ENCODE data around the gene EFR3B.

Gene EFR3B

DNA sequence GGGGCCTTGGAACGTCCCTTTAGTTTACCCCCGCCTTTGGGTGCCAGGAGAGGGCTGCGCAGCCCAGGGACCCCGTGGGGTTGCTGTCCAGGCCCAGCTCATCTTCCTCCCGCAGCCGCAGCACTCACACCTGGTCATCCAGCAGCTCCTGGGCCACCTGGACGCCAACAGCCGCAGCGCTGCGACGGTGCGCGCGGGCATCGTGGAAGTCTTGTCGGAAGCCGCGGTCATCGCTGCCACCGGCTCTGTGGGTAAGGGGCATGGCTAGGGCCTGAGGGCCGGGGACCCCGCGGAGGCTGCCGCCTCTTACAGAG, 89.3 kb downstream of the EFR3B start:
- TF ChIP-seq, protein P1, sequence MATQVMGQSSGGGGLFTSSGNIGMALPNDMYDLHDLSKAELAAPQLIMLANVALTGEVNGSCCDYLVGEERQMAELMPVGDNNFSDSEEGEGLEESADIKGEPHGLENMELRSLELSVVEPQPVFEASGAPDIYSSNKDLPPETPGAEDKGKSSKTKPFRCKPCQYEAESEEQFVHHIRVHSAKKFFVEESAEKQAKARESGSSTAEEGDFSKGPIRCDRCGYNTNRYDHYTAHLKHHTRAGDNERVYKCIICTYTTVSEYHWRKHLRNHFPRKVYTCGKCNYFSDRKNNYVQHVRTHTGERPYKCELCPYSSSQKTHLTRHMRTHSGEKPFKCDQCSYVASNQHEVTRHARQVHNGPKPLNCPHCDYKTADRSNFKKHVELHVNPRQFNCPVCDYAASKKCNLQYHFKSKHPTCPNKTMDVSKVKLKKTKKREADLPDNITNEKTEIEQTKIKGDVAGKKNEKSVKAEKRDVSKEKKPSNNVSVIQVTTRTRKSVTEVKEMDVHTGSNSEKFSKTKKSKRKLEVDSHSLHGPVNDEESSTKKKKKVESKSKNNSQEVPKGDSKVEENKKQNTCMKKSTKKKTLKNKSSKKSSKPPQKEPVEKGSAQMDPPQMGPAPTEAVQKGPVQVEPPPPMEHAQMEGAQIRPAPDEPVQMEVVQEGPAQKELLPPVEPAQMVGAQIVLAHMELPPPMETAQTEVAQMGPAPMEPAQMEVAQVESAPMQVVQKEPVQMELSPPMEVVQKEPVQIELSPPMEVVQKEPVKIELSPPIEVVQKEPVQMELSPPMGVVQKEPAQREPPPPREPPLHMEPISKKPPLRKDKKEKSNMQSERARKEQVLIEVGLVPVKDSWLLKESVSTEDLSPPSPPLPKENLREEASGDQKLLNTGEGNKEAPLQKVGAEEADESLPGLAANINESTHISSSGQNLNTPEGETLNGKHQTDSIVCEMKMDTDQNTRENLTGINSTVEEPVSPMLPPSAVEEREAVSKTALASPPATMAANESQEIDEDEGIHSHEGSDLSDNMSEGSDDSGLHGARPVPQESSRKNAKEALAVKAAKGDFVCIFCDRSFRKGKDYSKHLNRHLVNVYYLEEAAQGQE (tag by site-specific recombination; IDR thresholded peaks at IDR 0.05): no peak
- TF ChIP-seq ZNF157 (tag by site-specific recombination; IDR thresholded peaks at IDR 0.05) (no peak), SP2 (tag by site-specific recombination; IDR thresholded peaks at IDR 0.05) (no peak)
- POLR2A ChIA-PET: no interaction called here
- no peaks in the 10 kb centered on the region for H3K4me1 ChIP-seq (ENCODE audit: control insufficient read depth, insufficient read depth, low read length)

DNA sequence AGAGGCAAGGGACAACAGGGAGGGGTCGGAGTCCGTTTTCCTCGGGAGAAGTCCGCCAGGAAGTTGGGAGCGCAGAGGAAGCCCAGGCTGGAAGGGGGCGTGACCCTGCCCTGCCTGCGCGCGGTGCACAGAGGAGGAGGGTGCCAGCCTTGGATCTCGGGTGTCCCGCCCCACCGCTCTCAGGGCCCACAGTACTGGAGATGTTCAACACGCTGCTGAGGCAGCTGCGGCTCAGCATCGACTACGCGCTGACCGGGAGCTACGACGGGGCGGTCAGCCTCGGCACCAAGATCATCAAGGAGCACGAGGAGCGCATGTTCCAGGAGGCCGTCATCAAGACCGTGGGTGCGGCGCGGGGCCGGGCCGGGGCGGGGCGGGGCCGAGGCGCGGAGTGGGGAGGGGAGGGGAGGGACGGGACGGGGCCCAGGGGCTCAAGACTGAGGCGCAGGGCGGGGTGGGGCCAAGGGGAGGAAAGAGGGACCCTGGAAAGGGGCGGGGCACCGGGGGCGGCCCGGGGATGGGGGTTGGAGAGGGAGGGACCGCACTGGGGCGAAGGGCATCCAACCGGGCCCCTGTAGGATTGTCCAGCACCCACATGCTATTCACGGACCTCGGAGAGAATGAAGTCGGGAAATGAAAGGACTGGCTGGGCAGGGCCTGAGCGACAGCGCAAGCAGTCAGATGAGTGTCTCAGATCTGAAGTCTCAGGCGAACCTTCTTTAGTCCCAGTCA, 89.9 kb downstream of the EFR3B start:
- no peak overlapping the region for H3K27ac ChIP-seq (ENCODE audit: extremely low read depth, low read depth, low read length)
- no peaks in the 10 kb centered on the region for H3K4me1 ChIP-seq (ENCODE audit: control insufficient read depth, insufficient read depth, low read length)
- no peaks in the 10 kb centered on the region for H3K9me3 ChIP-seq (ENCODE audit: control insufficient read depth, insufficient read depth, low read depth, low read length)
- ChIA-PET POLR2A (no interaction called here), CTCF (interaction anchor here (2.6 to 5.7 kb wide), 2 partner anchors 155 to 156 kb away, joined by 15 to 114 read pairs; no protein-coding TSS in a partner anchor)
- TF ChIP-seq ZNF146 (tag by site-specific recombination; IDR thresholded peaks at IDR 0.05): no peak
- TF ChIP-seq, protein P2, sequence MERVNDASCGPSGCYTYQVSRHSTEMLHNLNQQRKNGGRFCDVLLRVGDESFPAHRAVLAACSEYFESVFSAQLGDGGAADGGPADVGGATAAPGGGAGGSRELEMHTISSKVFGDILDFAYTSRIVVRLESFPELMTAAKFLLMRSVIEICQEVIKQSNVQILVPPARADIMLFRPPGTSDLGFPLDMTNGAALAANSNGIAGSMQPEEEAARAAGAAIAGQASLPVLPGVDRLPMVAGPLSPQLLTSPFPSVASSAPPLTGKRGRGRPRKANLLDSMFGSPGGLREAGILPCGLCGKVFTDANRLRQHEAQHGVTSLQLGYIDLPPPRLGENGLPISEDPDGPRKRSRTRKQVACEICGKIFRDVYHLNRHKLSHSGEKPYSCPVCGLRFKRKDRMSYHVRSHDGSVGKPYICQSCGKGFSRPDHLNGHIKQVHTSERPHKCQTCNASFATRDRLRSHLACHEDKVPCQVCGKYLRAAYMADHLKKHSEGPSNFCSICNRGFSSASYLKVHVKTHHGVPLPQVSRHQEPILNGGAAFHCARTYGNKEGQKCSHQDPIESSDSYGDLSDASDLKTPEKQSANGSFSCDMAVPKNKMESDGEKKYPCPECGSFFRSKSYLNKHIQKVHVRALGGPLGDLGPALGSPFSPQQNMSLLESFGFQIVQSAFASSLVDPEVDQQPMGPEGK (tag by site-specific recombination; IDR thresholded peaks at IDR 0.05): no peak
- no peak for TF ChIP-seq GLIS1 (tag by site-specific recombination; IDR thresholded peaks at IDR 0.05)
- no peak for TF ChIP-seq ZNF391 (tag by site-specific recombination; IDR thresholded peaks at IDR 0.05; ENCODE audit: borderline replicate concordance, low read depth)
- TF ChIP-seq ZNF549 (tag by site-specific recombination; IDR thresholded peaks at IDR 0.05): no peak
- no peak overlapping the region for H3K4me3 ChIP-seq (ENCODE audit: low read depth, low read length)
- H3K36me3 ChIP-seq (ENCODE audit: control insufficient read depth in 2 of 2, insufficient read depth in 1 of 2, low read length in 2 of 2): peaks cover 0 to 24% of the 10 kb centered on the region in 2 experiments; a peak in 2 of 3 replicates

More for the DNA sequence above, 89.3 kb downstream of the EFR3B start:
- peaks cover 0 to 22% of the 10 kb centered on the region in 2 experiments; a peak in 2 of 3 replicates for H3K36me3 ChIP-seq (ENCODE audit: control insufficient read depth in 2 of 2, insufficient read depth in 1 of 2, low read length in 2 of 2)
- no peaks in the 10 kb centered on the region for H3K9me3 ChIP-seq (ENCODE audit: control insufficient read depth, insufficient read depth, low read depth, low read length)
- no peak overlapping the region for H3K27ac ChIP-seq (ENCODE audit: extremely low read depth, low read depth, low read length)
- H3K4me3 ChIP-seq (ENCODE audit: low read depth, low read length): no peak overlapping the region
- CTCF ChIA-PET: interaction anchor here (5.7 kb wide), 1 partner anchor 155 kb away, joined by 114 read pairs; no protein-coding TSS in a partner anchor

DNA sequence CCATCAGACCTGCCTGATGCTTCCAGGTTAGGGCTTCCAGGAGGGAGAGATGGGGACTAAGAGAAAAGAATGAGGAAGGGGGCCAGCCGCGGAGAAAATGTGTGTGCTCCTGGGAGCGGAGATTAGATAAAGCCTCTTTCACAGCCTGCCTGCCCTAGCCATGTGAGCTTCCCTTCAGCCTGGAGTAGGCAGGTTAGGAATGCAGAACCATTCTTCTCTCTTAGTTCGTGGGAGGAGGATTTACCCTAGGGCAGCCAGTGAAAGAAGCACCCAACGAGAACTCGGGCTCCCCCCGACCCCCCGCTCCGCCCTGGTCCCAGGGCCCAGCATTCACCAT, 90.4 kb downstream of the EFR3B start:
- Histone ChIP-seq H3K4me1 (ENCODE audit: control insufficient read depth, insufficient read depth, low read length) (no peaks in the 10 kb centered on the region), H3K4me3 (ENCODE audit: low read depth, low read length) (no peak overlapping the region), H3K9me3 (ENCODE audit: control insufficient read depth, insufficient read depth, low read depth, low read length) (no peaks in the 10 kb centered on the region), H3K36me3 (ENCODE audit: control insufficient read depth in 2 of 2, insufficient read depth in 1 of 2, low read length in 2 of 2) (peaks cover 0 to 24% of the 10 kb centered on the region in 2 experiments; a peak in 2 of 3 replicates), H3K27ac (ENCODE audit: extremely low read depth, low read depth, low read length) (no peak overlapping the region)
- CTCF ChIA-PET: interaction anchor here (2.6 kb wide), 1 partner anchor 157 kb away, joined by 15 read pairs; no protein-coding TSS in a partner anchor
- POLR2A ChIA-PET: no interaction called here
- TF ChIP-seq ZNF157 (tag by site-specific recombination; IDR thresholded peaks at IDR 0.05): no peak
- no peak for TF ChIP-seq ZNF274 (IDR thresholded peaks at IDR 0.05; ENCODE audit: low read length)
- TF ChIP-seq ZNF274 (tag by site-specific recombination; IDR thresholded peaks at IDR 0.05; ENCODE audit: borderline replicate concordance): no peak
- TF ChIP-seq, protein P3, sequence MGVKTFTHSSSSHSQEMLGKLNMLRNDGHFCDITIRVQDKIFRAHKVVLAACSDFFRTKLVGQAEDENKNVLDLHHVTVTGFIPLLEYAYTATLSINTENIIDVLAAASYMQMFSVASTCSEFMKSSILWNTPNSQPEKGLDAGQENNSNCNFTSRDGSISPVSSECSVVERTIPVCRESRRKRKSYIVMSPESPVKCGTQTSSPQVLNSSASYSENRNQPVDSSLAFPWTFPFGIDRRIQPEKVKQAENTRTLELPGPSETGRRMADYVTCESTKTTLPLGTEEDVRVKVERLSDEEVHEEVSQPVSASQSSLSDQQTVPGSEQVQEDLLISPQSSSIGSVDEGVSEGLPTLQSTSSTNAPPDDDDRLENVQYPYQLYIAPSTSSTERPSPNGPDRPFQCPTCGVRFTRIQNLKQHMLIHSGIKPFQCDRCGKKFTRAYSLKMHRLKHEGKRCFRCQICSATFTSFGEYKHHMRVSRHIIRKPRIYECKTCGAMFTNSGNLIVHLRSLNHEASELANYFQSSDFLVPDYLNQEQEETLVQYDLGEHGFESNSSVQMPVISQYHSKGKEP (tag by site-specific recombination; IDR thresholded peaks at IDR 0.05): no peak
- no peak for TF ChIP-seq SCRT1 (tag by site-specific recombination; IDR thresholded peaks at IDR 0.05; ENCODE audit: borderline replicate concordance)
- no peak for TF ChIP-seq ZSCAN30 (tag by site-specific recombination; IDR thresholded peaks at IDR 0.05)
- TF ChIP-seq, protein P4, sequence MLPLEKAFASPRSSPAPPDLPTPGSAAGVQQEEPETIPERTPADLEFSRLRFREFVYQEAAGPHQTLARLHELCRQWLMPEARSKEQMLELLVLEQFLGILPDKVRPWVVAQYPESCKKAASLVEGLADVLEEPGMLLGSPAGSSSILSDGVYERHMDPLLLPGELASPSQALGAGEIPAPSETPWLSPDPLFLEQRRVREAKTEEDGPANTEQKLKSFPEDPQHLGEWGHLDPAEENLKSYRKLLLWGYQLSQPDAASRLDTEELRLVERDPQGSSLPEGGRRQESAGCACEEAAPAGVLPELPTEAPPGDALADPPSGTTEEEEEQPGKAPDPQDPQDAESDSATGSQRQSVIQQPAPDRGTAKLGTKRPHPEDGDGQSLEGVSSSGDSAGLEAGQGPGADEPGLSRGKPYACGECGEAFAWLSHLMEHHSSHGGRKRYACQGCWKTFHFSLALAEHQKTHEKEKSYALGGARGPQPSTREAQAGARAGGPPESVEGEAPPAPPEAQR (tag by site-specific recombination; IDR thresholded peaks at IDR 0.05): no peak
- no peak for TF ChIP-seq ZNF777 (tag by site-specific recombination; IDR thresholded peaks at IDR 0.05; ENCODE audit: borderline replicate concordance)
- no peak for TF ChIP-seq ZNF132 (tag by site-specific recombination; IDR thresholded peaks at IDR 0.05; ENCODE audit: borderline replicate concordance)
- TF ChIP-seq ZNF571 (tag by site-specific recombination; IDR thresholded peaks at IDR 0.05): no peak
- TF ChIP-seq, protein P5, sequence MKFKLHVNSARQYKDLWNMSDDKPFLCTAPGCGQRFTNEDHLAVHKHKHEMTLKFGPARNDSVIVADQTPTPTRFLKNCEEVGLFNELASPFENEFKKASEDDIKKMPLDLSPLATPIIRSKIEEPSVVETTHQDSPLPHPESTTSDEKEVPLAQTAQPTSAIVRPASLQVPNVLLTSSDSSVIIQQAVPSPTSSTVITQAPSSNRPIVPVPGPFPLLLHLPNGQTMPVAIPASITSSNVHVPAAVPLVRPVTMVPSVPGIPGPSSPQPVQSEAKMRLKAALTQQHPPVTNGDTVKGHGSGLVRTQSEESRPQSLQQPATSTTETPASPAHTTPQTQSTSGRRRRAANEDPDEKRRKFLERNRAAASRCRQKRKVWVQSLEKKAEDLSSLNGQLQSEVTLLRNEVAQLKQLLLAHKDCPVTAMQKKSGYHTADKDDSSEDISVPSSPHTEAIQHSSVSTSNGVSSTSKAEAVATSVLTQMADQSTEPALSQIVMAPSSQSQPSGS (tag by site-specific recombination; IDR thresholded peaks at IDR 0.05; ENCODE audit: low read depth): no peak
